ENCODE measurements around the gene COL27A1.

COL27A1 gene

DNA sequence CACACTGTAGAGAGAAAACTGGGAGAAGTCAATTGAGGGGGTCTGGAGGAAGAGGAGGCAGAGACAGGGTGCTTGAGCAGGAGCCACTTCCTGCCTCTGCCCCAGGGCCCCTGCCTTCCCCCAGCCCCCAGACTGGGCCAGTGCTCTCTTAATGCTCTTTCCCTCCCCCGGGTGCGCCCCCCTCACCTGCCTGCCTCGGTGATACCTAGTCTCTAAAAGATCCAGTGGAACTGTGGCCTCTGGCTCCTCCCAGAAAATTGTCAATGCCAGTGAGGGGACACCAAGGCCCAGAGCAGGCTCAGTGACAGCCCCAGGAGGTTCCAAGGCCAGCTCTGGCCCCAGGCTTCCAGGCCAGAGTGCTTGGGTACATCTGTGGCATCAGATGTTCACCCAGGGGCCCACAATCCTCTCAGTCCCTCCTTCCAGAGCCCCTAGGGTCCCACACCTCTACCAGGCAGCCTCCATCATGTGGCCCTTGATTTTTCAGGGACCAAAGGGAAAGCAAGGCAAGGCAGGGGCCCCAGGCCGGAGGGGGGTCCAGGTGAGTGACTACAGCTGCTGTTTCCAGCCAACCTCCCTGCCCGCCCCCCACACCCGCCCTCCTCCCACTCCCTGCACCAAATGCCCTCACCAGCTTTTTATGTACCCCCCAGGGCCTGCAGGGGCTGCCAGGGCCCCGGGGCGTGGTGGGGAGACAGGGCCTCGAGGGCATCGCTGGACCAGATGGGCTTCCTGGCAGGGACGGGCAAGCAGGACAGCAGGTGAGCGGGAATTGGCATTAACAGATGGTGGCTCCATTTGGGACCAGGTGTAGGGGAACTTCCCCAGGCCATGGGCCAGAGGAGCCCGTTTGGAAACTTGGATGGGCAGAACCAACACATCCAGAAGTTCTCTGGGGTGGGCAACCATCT, 134.5 kb downstream of the COL27A1 start:
- DNase-seq, result no peak

DNA sequence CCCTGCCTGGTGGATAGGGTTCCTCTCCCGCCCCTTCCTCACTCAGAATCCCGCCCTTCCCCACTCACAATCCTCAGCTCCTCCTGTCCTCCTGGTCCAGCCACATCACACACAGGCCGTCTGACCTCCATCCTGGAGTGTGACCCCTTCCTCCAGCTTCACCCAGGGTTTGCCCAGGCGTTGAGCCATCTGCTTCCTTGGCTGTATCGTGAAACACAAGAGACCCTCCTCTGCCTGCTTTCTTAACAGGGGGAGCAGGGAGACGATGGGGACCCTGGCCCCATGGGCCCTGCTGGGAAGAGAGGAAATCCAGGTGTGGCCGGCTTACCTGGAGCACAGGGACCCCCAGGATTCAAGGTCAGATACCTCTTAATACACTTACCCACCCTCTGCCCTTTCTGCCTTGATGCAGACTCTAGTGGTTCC, 135.2 kb downstream of the COL27A1 start:
- DNase-seq, result no peak

DNA sequence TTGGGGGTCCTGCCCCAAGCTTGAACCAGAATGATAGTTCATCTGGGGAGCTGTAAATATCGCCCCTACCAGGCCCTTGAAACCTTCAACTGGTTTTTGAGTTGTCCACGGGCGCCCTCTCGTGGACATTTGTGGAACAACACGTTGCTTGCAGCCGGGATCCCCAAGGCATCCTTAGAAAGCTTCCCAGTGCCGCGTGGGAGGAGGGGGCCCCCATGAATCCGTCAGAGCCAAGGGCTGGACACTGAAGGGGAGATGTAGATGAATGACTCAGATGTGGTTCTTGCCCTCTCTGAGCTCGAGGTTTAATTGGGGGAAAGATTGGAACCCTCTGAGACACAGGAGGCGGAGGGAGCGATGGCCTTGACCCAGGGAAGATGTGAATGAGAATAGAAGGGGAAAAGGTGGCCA, 135.7 kb downstream of the COL27A1 start:
- peak; percentile 48 to 63 for DNase-seq

DNA sequence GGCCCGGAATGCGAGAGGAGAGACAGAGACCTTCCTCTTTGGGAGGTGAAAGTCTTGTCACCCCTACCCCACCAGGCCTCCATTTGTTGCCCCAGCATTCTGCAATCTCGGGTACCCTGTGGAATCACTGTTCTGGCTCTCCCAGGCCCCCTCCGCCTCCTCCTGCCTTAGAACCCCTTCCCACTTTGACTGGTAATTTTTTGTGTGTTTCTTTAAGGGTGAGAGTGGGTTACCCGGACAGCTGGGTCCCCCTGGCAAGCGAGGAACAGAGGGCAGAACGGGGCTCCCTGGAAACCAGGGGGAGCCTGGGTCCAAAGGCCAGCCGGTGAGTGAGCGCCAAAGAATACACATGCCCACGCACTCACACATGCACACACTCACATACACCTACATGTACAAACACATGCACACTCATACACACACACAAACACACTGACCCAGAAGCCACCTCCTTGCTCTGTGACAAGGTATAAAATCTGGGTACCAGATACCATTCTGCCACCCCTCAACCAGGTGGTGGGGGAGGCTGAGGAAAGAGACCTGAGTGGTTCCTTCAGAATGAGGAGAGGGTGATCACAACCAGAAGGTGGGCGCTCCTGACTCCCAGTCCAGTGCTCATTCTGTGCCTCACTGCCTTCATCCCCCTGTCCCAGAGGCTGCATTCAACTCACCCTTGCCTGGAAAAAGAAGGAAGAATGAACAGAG, 136.7 kb downstream of the COL27A1 start:
- no peak for DNase-seq

DNA sequence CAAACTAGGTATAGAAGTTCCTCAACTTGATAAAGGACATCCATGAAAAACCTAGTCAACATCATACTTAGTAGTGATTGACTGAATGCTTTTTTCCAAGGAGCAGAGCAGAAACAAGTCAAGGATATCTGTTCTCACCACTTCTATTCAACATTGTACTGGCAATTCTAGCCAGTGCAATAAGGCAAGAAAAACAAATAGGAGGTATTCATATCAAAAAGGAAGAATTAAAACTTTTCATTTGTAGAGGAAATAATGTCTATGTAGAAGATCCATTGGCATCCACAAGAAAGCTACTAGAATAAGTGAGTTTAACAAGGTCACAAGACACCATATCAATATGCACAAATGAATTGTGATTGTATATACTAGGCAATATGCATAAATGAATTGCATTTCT, 139.3 kb downstream of the COL27A1 start:
- no peak for DNase-seq

DNA sequence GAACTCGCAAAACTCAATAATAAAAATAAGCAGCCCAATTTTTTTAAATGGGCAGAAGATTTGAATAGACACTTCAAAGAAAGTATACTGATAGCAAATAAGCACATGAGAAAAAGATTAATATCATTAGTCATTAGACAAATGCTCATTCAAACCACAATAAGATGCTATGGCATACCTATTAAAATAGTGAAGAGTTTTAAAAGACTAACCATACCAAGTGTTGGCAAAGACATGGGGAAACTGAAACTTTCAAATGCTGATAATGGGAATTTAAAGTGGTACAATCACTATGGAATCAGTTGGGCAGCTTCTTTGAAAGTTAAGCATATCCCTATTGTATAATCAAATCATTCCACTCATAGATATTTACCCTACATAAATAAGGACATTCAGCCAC, 141.0 kb downstream of the COL27A1 start:
- DNase-seq, result no peak

DNA sequence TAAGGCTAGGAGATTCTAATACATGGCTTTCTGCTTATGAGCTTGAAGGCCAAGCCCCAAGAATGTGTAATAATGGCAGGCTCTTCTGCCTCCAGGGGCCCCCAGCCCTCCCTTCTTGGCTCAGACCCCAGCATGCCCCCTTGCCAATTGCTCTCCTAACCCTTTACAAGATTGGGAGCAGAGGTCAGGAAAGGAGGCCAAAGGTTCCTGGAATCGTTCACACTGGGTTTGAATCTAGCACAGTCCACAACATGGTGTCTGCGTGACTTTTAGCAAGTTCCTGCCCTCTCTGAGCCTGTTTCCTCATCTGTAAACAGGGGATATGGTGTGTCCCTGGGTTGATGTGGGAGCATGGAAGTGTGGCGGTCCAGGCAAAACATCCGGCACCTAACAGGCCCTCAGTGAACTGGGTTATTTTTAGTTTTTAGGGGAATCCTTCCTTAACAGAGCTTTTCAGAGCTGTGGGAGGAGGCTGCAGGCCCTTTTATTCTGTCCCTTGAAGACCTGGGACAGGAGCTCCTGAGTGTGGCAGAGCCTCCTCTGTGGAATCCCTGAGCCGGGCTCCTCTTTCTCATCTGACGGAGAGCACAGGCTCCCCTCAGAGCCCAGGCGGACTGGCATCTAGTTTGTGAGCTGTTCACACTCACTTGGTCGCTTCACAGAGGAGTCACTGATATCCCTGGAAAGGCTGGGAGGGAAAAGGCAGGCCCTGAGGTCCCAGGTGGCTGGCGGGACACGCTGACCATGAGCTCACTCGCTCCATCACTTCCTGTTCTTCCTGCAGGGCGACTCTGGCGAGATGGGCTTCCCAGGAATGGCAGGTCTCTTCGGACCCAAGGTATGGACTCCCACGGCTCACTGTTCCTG, 144.2 kb downstream of the COL27A1 start:
- DNase-seq, result no peak

DNA sequence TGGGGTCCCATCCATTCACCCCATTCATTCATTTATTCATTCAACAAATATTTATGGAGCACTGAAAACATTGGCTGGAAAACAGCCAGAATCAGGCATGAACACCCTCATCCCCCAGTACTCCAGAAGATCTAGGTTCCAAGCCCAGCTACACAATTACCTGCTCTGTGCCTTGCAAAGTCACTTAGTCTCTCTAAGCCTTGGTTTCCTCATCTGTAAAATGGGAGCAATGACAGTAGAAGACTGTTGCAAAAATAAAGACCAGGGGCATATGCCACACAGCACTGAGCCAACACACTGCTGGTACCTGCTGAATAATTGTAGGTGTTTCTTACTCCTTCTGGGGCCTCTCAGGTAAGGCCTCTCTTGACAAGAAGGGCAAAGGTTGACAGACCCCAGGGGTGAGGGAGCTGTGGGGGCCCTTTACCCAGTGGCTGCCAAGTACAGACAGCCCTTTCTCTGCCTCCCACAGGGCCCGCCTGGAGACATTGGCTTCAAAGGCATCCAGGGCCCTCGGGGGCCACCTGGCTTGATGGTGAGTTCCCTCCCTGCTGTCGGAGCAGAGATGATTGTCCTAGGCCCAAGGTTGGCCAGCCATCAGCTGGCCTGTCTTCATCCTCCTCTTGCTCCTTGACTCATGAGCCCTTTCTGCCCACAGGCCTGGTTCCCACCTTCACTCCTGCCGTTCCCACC, 145.0 kb downstream of the COL27A1 start:
- DNase-seq, result no peak

DNA sequence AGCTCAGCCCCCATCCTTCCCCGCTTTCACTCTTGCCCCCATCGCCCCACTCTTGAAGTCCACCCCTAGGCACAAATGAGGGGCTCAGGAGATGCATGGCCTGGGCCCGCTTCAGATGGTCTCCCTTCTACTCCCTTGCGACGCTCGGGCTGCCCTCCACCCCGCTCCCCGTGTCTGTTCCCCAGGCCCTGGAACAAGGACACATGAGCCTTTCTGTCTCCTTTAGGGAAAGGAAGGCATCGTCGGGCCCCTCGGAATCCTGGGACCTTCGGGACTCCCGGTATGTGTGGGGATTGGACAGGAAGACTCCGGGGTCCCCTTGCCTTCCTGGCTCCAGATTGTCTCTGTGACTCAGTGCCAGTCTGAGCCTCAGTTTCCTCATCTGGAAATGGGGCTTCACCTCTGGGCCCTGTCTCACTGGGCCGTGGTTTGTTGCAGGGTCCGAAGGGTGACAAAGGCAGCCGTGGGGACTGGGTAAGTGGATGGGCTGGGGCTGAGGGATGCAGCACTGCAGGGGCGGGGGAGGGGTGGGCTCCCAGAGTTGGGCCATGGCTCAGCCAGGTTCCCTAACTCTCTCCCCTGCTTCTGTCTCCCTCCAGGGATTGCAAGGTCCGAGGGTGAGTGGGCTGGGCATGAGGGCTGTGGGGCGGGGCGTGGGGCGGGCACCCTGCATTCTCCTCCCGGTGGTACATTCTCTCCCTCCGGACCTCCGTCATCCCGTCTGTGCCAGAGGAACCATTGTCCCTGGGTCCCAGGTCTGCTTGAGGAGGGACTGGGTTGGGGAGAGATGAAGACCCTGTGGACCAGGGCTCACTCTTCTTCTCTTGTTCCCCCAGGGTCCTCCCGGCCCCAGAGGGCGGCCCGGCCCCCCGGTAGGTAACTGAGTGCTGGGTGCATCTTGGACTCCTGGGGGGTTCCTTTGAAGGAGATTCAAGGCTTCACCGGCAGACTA, 145.8 kb downstream of the COL27A1 start:
- no peak for DNase-seq

DNA sequence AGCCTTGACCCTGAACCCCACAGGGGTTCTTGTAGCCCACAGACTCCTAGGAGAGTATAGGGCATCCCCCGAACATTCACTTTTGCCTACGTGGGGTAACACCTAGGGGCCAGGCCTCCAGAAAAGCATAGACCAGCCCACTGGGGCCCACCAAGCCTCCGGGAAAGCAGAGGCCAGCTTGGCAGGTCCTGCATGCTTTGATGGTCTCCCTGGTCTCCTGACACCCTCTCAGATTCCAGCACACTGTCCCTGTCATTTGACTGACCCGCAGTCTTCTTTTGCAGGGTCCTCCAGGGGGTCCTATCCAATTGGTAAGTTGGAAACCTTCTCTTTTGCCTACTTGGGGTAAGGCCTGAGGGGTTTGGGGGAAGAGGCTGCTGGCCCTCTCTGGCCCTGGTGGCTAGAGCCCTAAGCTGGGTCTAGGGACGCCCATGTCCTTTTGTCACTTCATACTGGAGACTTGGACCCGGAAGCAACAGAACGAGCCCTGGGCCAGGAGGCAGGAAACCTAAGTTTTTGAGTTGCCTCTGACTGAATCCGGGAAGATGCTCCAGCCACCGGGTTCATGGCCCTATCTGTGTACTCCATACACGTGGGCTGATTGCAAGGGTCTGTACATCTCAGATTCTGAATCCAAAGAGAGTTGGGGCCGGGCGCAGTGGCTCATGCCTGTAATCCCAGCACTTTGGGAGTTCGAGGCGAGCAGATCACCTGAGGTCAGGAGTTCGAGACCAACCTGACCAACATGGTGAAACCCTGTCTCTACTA, 146.6 kb downstream of the COL27A1 start:
- no peak for DNase-seq

DNA sequence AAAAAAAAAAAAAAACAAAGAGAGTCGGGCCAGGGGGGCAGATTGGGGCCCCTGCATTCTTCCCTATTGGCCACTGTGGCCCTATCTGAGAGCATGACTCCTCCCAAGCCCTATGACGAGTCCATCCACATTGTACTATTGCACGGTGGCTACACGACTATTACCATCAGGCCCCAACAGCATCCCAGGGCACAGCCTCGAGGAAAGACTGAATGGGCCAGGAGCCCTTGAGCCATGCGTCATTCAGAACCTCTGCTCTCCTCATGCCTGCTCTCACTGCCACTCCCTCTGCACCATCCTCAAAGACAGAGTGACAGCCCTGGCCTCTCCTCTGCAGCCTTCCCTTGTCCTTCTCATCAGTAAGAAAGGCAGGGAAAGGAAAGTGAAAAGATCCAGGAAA, 147.4 kb downstream of the COL27A1 start:
- no peak for DNase-seq

DNA sequence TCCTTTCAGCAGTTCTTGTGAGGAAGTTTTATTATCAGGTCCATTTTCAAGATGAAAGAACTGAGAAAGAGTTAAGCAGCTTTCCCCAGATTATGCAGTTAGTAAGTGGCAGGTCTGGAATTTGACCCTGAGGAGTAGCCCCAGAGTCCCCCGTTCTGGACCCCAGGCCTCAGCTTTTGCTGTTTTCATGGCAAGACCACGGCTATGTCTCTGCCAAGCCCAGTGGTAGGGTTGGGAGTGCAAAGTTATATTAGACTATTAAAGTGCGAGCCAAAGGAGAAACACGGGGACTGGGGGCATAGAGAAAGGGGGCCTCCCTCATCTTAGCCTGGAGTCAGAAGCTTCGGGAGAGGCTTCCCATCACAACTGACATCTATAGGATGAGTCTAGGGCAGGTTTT, 148.2 kb downstream of the COL27A1 start:
- DNase-seq, result no peak

DNA sequence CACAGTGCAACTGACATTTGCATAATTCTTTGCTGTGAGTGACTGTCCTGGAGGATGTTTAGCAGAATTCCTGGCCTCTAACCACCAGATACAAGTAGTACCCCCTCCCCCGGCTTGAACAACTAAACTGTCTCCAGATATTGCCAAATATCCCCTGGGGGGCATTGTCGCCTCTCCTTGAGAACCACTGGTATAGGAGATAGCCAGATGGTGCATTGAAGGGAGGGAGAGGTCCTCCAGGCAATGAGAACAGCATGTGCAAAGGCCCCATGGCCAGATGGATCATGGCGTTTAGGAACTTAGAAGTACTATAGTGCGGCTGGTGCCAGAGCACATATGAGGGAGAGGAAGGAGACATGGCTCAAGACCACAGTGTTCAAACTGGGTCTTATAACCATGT, 148.6 kb downstream of the COL27A1 start:
- DNase-seq, result no peak

DNA sequence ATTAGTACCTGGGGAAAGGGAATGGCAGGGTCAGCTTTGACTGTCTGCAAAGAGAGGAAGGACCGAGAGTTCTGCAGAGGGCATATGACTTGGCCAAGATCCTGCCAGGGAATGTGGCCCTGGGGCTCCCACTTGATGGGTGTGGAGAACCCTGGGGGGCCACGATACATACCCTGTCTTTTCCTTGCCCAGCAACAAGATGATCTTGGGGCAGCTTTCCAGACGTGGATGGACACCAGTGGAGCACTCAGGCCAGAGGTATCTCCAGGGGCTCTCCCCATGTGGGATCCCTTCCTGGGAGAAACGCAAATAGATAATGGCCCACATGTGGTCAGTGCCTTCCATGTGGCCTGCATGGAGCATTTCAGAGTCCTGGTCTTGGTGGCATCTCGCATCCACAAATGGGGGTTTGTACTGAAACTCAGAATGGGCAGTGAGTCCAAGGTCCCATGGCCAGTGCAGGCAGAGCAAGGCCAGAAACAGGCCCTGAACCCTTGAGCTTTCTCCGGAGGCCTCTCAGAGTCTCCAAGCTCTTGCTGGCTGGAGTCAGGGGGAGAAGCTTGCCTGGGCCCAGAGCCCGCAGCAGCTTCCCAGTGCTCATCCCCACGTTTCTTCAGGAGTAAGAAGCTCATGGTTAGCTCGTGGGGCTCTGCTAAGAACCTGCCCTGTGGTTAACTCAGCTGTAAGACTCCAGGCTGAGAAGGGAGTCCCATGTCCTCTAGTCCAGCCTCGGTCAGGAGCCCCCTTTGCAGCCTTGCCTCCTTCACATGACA, 149.3 kb downstream of the COL27A1 start:
- DNase-seq, result no peak

DNA sequence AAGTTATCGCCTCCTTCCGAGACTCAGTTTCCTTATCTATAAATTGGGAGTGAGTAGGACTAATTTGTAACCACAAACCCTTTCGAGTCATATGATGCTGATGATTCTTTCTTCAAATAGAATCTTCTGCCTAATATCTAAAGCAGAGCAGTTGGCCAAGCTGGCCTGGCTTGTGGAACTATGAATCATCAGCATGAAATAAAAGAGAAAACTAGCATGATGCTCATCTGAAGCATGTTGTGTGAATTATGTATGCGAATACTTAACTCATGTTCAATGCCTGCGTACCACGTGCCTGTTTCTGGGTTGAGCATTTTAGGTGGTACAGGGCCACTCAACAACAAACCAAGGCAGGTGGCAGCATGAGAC, 152.5 kb downstream of the COL27A1 start:
- DNase-seq, result no peak

DNA sequence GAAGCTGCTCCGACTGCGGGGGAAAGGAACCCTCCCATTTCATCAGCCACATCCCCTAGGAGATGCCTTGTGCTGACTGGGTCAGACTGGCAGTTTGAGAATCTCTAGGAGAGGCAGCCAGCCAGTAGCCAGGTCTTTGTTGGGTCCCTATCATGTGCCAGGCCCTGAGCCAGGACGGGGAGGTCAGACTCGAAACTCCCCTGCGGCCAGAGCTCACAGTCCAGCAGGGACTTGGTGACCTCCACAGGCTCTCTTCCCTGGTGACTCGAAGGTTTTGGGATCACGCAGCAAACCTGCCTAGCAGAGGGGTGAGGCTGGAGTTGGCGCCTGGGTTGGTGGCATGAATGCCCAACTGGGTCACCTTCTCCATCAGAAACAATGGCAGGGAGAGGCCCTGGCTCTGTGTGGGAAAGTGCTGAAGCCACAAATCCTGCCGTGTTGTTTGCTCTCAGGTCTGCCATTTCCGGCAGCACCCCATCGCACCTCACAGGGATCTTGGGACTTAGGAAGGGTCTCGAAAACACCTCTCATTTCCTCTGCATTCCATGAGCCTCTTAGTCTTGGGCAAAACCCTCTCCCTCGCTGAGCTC, 153.1 kb downstream of the COL27A1 start:
- no peak for DNase-seq

DNA sequence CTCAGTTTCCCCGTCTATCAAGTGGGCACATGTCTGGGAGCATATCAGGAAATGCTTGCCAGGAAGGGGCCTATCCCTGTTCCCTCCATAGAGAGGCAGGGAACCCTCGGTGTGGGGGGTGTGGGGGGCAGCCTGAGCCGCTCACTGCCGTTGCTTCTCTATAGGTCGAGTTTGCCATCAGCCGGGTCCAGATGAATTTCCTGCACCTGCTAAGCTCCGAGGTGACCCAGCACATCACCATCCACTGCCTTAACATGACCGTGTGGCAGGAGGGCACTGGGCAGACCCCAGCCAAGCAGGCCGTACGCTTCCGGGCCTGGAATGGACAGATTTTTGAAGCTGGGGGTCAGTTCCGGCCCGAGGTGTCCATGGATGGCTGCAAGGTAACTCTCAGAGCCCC, 153.8 kb downstream of the COL27A1 start:
- no peak for DNase-seq

DNA sequence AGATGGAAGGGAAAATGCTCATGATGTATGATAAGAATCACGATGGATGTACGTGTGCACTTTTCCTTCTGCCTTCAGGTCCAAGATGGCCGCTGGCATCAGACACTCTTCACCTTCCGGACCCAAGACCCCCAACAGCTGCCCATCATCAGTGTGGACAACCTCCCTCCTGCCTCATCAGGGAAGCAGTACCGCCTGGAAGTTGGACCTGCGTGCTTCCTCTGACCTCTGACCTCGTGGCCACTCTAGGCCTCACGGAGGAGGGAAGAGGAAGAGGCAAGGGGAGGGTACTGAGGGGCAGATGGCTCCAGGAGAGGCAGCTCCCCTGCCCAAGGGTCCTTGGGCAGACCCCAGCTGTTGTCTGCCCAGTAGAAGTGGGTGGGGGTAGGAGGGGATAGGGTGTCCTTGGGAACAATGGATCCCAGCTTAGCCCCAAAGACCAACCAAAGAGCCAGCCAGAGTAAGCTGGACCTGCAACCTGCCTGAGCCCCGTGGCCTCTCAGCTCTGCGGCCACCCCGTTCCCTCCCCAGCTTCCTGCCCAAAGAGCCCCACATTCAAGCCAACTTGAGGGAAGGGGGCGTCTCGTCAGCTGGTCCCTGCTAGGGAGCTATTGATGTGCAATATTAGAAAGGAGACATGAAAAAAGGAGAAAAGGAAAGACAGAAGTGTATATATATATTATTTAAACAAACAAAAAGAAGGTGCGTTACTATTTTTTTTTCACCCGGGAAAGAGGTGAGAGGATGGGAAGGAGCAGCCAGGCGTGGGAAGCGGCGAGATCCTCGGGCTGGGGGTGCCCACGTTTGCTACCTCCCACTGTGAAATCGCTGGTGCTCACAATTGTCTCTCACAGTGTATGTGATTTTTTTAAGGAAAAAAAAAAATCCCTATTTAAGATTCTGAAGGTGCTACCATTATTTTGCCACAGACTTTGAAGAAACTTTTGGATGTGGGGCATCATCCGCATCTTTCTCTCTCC, 155.4 kb downstream of the COL27A1 start:
- DNase-seq, result no peak
